ENCODE results near the gene PLA2R1.
A peak's percentile ranks its signal among the peaks of the same experiment; 100 is the strongest.

PLA2R1 gene

GRCh38 chr2:160068906-160069305 is 6.5 kb upstream of the PLA2R1 start:
- no peak for DNase-seq (ENCODE audit: low read depth in 2 of 2)
- H3K4me3 ChIP-seq (replicated peaks in 1 of 2; ENCODE audit: low read depth in 2 of 2, low read length in 2 of 2): no peak overlapping the region
- TF ChIP-seq CTCF (IDR thresholded peaks at IDR 0.05; ENCODE audit: low read depth, low read length): no peak

GRCh38 chr2:160064916-160065315 is 2.5 kb upstream of the PLA2R1 start:
- TF ChIP-seq CTCF (IDR thresholded peaks at IDR 0.05; ENCODE audit: low read depth, low read length): no peak
- DNase-seq (ENCODE audit: low read depth in 2 of 2): no peak
- no peak overlapping the region for H3K4me3 ChIP-seq (replicated peaks in 1 of 2; ENCODE audit: low read depth in 2 of 2, low read length in 2 of 2)

GRCh38 chr2:160063879-160064612 is 1.6 kb upstream of the PLA2R1 start:
- DNase-seq (ENCODE audit: low read depth in 2 of 2): no peak
- no peak for TF ChIP-seq CTCF (IDR thresholded peaks at IDR 0.05; ENCODE audit: low read depth, low read length)
- no peak overlapping the region for H3K4me3 ChIP-seq (replicated peaks in 1 of 2; ENCODE audit: low read depth in 2 of 2, low read length in 2 of 2)

GRCh38 chr2:160063271-160063670 is 856 bp upstream of the PLA2R1 start:
- TF ChIP-seq CTCF (IDR thresholded peaks at IDR 0.05; ENCODE audit: low read depth, low read length): no peak
- peak overlapping the region; percentile 71 to 72 for H3K4me3 ChIP-seq (replicated peaks in 1 of 2; ENCODE audit: low read depth in 2 of 2, low read length in 2 of 2)

GRCh38 chr2:160061944-160062291 is 497 bp downstream of the PLA2R1 start:
- peak in 1 of 2 donors; percentile 10 for DNase-seq (ENCODE audit: low read depth in 2 of 2)
- no peak for TF ChIP-seq CTCF (IDR thresholded peaks at IDR 0.05; ENCODE audit: low read depth, low read length)
- H3K4me3 ChIP-seq (replicated peaks in 1 of 2; ENCODE audit: low read depth in 2 of 2, low read length in 2 of 2): peak overlapping the region; percentile 71 to 72

More at GRCh38 chr2:160063271-160063670, 856 bp upstream of the PLA2R1 start:
- DNase-seq (ENCODE audit: low read depth in 2 of 2): no peak

- DNase-seq (ENCODE audit: low read depth in 2 of 2): no peak
- peak overlapping the region; percentile 71 to 72 for H3K4me3 ChIP-seq (replicated peaks in 1 of 2; ENCODE audit: low read depth in 2 of 2, low read length in 2 of 2)
- TF ChIP-seq CTCF (IDR thresholded peaks at IDR 0.05; ENCODE audit: low read depth, low read length): no peak
Measured at GRCh38 chr2:160061533-160061932, 882 bp downstream of the PLA2R1 start.

- no peak for TF ChIP-seq CTCF (IDR thresholded peaks at IDR 0.05; ENCODE audit: low read depth, low read length)
- H3K4me3 ChIP-seq (replicated peaks in 1 of 2; ENCODE audit: low read depth in 2 of 2, low read length in 2 of 2): no peak overlapping the region
- DNase-seq (ENCODE audit: low read depth in 2 of 2): no peak
Measured at GRCh38 chr2:160060297-160060696, 2.1 kb downstream of the PLA2R1 start.

Data from cardiac fibroblast (primary cell).